Uterus (tissue), 4 donors: ENCODE measurements around the gene PDCD1. TPM values are rescaled to one million over a fixed set of nuclear protein-coding genes. Genes with fewer than 3 reads are reported as not detected.

Source experiments
- DNase-seq, 2 donors: peaks; one replicate each; pipeline ENCODE4 v3.0.0-alpha.2; 2019 to 2020
- H3K27ac ChIP-seq, 2 donors: fragments of 200-600 bp; sonication (generic); 1 replicate in 1 of 2; 2 replicates in 1 of 2; pipeline ENCODE4 v1.5.1; 2016 to 2018
- H3K27me3 ChIP-seq, 2 donors: fragments of 200-600 bp; sonication (generic); one replicate each; pipeline ENCODE4 v1.5.1; 2018 to 2019; ENCODE audit warnings: control low read depth in 1 of 2
- H3K36me3 ChIP-seq, 2 donors: fragments of 200-600 bp; sonication (generic); one replicate each; pipeline ENCODE4 v1.5.1; 2019; ENCODE audit warnings: control low read depth in 1 of 2
- H3K4me1 ChIP-seq, 2 donors: fragments of 200-600 bp; sonication (generic); one replicate each; pipeline ENCODE4 v1.5.1; 2018 to 2019; ENCODE audit warnings: control low read depth in 1 of 2
- H3K4me3 ChIP-seq, 2 donors: fragments of 200-600 bp; sonication (generic); 1 replicate in 1 of 2; 2 replicates in 1 of 2; pipeline ENCODE4 v1.5.1; 2018 to 2019; ENCODE audit warnings: mild to moderate bottlenecking in 1 of 2
- H3K9me3 ChIP-seq, 2 donors: fragments of 200-600 bp; sonication (generic); one replicate each; pipeline ENCODE4 v1.5.1; 2019; ENCODE audit warnings: control low read depth in 1 of 2
- CTCF ChIP-seq, 4 experiments: fragments of 200-600 bp in 2 of 4; fragments of 450-650 bp in 2 of 4; sonication (generic) in 2 of 4; IDR thresholded peaks; one replicate each; pipeline ENCODE4 v1.5.1; 2016 to 2019; ENCODE audit warnings: antibody characterized with exemption in 4 of 4, mild to moderate bottlenecking in 2 of 4, moderate library complexity in 1 of 4
- POLR2A ChIP-seq, 2 donors: fragments of 450-650 bp; IDR thresholded peaks; one replicate each; pipeline ENCODE4 v1.6.1; 2016; ENCODE audit warnings: antibody characterized with exemption in 2 of 2, mild to moderate bottlenecking in 1 of 2, moderate library complexity in 1 of 2
- intact Hi-C: fragments of 100-400 bp; cut with DNase I; formaldehyde crosslinking; loops from one replicate; pipeline ENCODE4 v1.15.1; 2023; ENCODE audit warnings: low total_unique reads
- total RNA-seq, 4 donors: library from RNA; depleted of rRNA in 3 of 4; stranded (reverse); fragments of >200 nt in 3 of 4; gene quantifications; one replicate each; pipeline versions ENCODE4 v1.1.0 to v1.2.4, GENCODE V29; 2014 to 2023
- donor health status: DM: yes; HTN: yes; CAD: no.

Gene PDCD1
- total RNA-seq, 4 donors from 2014 or later = 0.21 TPM; not detected in 3

GRCh38 chr2:241873081-241873802 is 14.5 kb upstream of the PDCD1 start:
- intact Hi-C loops = no loop called here
- H3K9me3 ChIP-seq = no peaks in the 10 kb centered on the region
- no peak overlapping the region for H3K4me3 ChIP-seq
- H3K4me1 ChIP-seq = peaks cover 0 to 3% of the 10 kb centered on the region in 2 donors
- no peak for DNase-seq
- no peak overlapping the region for H3K27ac ChIP-seq
- TF ChIP-seq CTCF (IDR thresholded peaks at IDR 0.05) (no peak), POLR2A (IDR thresholded peaks at IDR 0.05) (no peak)
- H3K27me3 ChIP-seq = no peaks in the 10 kb centered on the region
- no peaks in the 10 kb centered on the region for H3K36me3 ChIP-seq

DNA sequence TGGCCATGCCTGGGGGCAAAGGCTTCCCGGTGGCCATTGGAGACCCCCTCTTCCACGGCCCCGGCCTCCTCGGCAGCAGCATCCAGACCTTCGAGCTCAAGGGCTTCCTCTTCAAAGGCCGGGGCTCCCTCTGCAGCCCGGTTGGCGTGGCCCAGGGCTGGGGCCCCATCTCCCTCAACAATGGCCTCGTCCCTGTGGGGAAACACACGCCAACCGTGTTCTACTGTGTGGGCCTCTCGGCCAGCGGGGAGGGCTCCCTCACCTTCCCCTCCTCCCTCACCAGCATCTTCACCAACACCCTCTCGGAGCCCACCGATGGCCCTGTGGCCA is 13.6 kb upstream of the PDCD1 start:
- H3K36me3 ChIP-seq = no peaks in the 10 kb centered on the region
- TF ChIP-seq CTCF (IDR thresholded peaks at IDR 0.05) (no peak), POLR2A (IDR thresholded peaks at IDR 0.05) (no peak)
- H3K27me3 ChIP-seq = no peaks in the 10 kb centered on the region
- H3K4me3 ChIP-seq = no peak overlapping the region
- H3K27ac ChIP-seq = no peak overlapping the region
- no peak for DNase-seq
- intact Hi-C loops = no loop called here
- H3K4me1 ChIP-seq = no peaks in the 10 kb centered on the region
- no peaks in the 10 kb centered on the region for H3K9me3 ChIP-seq

DNA sequence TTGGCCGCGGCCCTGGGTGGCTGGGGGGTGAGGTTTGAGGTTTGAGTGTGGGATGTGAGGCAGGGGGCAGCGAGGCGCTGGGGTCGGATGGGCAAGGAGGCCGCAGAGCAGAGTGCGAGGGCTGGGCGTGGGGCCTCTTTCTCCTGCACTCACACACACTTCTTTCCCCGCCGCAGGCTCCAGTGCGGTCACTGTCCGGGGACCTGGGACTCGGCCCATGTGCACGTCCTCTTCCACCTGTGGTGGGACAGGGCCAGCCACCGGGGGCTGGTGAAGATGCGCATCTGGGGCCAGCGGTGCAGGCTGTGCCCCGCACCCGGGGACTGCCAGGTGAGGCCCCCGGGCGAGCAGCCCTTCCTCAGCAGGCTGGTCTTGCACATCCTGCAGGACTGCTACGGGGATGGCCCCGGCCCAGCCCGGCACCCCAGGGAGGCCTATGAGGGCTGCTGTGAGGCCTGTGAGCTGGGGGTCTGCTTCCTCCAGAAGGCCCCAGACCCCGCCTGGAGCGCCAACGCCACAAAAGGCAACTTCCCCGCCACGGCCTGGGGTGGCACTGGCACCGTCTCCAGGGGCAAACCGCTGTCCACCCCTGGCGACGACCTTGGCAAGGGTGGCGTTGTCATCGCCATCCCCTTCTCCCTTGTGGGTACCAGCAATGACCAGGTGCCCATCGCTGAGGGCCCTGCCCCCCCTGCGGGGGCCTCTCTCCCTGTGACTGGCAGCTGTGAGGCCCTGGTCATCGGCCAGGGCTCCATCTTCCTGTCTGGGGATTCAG is 13.0 kb upstream of the PDCD1 start:
- intact Hi-C loops = no loop called here
- no peaks in the 10 kb centered on the region for H3K27me3 ChIP-seq
- no peak overlapping the region for H3K4me3 ChIP-seq
- TF ChIP-seq POLR2A (IDR thresholded peaks at IDR 0.05) (no peak), CTCF (IDR thresholded peaks at IDR 0.05) (no peak)
- DNase-seq = no peak
- H3K9me3 ChIP-seq = no peaks in the 10 kb centered on the region
- H3K4me1 ChIP-seq = peaks cover 0 to 2% of the 10 kb centered on the region in 2 donors
- H3K36me3 ChIP-seq = no peaks in the 10 kb centered on the region
- H3K27ac ChIP-seq = no peak overlapping the region

- no peak for TF ChIP-seq CTCF (IDR thresholded peaks at IDR 0.05)
- TF ChIP-seq POLR2A (IDR thresholded peaks at IDR 0.05) = no peak
Measured at GRCh38 chr2:241870611-241871537, 12.2 kb upstream of the PDCD1 start.

More at GRCh38 chr2:241870611-241871537, 12.2 kb upstream of the PDCD1 start:
- Histone ChIP-seq H3K4me1 (peaks cover 0 to 6% of the 10 kb centered on the region in 2 donors), H3K4me3 (no peak overlapping the region), H3K9me3 (no peaks in the 10 kb centered on the region), H3K27me3 (no peaks in the 10 kb centered on the region), H3K36me3 (no peaks in the 10 kb centered on the region), H3K27ac (no peak overlapping the region)
- DNase-seq = no peak
- intact Hi-C loops = no loop called here
